Measurements from ENCODE around the gene GBX1.

GBX1 gene

DNA sequence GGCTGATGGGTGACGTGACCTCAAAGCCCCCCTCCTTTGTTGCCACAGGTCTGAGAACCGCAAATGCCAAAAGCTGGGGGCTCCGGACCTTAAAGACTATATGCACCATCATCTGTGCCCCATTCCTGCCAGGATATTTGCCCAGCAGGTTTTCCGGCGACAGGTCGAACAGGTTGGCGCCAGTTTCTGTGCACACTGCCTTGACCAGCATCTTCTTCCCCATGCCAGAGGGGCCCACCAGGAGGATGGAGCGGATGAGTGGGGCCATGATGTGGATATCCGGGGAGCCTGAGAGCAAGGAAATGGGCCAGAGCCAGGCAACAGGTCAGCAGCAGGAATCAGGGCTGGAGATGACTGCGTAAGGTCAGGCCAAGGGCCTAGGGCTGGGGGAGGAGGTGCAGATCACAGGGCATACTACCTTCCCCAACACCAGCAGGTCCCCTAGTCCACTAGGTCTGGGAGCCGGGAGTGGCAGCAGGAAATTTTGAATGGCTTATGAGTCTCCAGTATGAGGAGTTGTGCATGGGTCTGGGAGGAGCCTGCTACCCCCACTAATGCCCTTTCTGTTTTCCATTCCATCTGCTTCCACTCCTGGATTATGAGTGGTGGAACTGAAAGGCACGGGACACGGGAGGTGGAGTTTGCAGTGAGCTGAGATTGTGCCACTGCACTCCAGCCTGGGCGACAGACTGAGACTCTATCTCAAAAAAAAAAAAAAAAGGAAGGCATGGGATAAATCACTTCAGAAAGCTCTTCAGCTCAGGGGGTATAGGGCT lies 25.9 kb upstream of the GBX1 start:
- DNase-seq (ENCODE audit: low spot score): no peak

DNA sequence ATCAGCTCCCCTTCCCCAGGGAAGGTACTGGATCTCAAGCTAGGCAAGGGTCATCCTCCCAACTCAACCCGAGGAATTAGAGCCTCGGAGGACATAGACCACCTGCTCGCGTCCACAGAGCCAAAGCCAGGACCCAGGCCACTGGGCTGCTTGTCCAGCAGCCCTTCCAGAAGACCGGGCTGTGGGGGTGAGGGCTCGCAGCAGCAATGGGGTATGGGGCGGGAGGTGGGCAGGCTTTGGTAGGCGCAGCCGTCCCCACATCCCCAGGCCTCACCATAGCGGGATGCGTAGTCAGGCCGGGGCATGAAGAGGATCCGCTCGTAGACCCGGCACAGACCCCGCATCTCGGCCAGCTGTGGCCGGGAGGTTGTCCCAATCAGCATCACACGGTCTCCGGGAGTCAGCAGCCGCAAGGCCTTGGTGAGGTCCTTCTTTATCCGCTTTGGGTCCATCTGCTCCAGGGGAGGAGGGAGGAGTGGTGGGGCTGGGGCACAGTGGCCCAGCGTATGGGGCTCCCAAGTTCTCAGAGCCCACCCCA lies 24.6 kb upstream of the GBX1 start:
- DNase-seq (ENCODE audit: low spot score): no peak

DNA sequence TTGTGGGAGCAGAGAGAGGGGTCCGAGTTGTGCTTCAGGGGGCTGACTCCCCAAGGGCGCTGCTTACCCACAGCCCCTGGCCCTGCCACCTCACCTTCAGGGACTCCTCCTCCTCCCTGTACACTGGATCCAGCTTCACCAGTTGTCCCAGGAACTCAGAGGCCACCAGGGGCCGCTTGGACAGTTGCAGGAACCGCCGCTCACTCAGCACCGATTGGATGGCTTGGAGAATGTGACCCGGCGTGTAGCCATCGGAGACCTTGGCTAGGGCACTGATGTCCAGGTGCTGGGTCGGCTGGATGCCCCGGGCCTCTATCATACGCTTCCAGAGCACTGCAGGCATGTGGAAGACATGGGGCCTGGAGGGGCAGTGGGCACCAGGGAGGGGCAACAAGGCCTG lies 24.1 kb upstream of the GBX1 start:
- DNase-seq (ENCODE audit: low spot score): no peak

GRCh38 chr7:151189038-151189437 lies 21.5 kb upstream of the GBX1 start:
- DNase-seq (ENCODE audit: low spot score): no peak

DNA sequence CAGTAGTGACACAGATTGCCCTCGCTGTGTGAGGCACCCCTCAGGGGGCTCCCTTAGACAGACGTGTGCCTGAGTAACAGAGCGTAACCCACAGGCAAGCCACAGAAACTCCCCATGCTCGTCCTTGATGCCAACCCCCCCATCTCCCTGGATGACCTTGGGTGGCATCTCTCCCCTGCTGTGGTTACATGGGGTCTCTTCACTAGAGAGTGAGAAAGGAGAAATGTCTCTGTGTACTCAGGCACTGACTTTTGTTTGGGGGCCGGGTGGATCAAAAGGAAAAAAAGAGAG lies 20.7 kb upstream of the GBX1 start:
- no peak for DNase-seq (ENCODE audit: low spot score)

GRCh38 chr7:151187409-151188251 lies 20.1 kb upstream of the GBX1 start:
- DNase-seq (ENCODE audit: low spot score): no peak

- DNase-seq (ENCODE audit: low spot score): no peak
These were observed 19.3 kb upstream of the GBX1 start, which contains the start of gene ASB10 for GRCh38 chr7:151186640-151187408. Gene ASB10 (minus strand): TSS chr7:151187250. CDS start chr7:151187130, 120 bp downstream.

DNA sequence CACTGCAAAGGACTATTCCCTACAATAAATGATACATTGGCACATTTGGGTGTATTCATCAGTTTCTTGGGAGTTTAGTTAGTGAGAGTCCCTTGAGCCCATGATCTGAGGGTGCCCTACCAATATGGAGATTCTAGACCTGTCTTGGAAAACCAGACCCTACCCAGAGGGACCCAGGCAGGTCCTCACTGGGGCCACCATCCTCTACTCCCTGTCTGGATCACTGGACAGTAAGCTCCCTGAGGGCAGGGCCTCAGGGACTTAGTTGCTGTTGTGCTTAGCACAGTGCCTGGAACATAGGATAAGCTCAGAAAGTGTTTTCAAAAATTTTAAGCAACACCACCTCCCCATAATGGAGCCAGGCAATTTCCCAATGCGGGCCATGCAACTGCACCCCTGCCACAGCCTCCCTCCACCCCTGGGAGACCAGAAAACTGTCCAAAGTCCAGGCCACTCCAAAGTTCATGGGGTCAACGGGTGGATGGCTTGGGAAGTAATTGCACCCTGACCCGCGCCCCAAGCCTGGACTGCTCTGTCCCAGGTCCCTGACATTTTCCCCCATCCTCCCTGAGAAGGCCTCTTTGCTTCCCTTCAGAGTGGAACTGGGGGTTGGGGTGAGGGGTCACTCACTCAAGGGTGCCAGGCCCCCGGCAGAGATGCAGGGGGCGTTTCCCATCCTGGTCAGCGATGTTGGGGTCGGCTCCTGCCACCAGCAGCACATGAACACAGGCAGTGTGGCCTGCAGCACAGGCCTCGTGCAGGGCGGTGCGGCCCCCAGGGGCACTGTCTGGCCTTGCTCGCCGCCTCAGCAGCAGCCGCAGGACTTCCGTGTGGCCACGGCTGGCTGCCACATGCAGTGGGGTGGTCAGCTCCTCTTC lies 18.5 kb upstream of the GBX1 start:
- no peak for DNase-seq (ENCODE audit: low spot score)

GRCh38 chr7:151181011-151181431 lies 13.5 kb upstream of the GBX1 start:
- no peak for DNase-seq (ENCODE audit: low spot score)

GRCh38 chr7:151179946-151180345 lies 12.5 kb upstream of the GBX1 start:
- DNase-seq (ENCODE audit: low spot score): no peak

DNA sequence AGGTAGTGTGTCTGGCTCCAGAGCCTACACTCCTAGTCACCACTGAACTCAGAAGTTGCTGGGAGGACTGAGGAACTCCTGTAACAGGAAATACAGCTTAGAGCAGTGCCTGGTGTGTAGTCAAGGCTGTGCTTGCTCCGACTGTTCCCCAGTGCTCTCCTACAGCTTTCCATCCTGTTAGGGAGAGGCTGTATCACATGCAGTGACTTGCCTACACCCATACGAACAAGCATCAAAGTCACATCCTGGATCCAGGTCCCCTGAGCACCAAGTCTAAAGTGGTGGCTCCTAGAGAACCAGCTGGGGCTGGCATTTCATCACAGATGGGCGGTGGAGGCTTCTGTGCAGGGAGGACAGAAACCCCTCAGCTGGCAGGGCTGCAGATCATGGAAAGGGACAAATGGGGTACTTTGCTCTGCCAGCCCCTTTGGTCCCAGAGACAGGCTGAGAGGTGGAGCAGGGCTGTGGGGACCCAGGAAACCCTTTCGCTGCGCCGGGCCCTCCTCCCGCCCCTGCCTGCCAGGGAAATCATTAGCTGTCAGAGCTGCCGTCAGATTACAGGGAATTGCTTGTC lies 11.9 kb upstream of the GBX1 start:
- DNase-seq (ENCODE audit: low spot score): no peak

DNA sequence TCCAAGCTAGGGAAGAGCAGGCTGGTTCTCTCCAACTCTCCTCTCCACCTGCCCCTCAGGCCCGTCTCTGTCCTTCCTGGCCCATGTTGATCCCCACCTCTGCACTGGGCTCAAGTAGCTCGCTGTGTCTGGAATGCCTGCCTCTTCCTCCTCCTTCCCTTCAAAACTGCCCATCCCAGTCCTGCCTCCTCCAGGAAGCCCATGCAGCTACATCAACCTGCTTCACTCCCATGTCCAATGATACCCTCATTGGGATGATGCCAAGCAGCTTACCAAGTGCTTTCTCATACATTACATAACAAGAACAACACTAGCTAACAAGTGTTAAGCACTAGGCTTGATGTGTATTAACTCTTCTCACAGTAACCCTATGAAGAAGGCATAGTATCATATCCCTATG lies 11.3 kb upstream of the GBX1 start:
- no peak for DNase-seq (ENCODE audit: low spot score)

GRCh38 chr7:151178236-151178635 lies 10.7 kb upstream of the GBX1 start:
- DNase-seq (ENCODE audit: low spot score): no peak

GRCh38 chr7:151177310-151177709 lies 9.8 kb upstream of the GBX1 start:
- DNase-seq (ENCODE audit: low spot score): no peak

GRCh38 chr7:151176401-151176800 lies 8.9 kb upstream of the GBX1 start:
- no peak for DNase-seq (ENCODE audit: low spot score)

DNA sequence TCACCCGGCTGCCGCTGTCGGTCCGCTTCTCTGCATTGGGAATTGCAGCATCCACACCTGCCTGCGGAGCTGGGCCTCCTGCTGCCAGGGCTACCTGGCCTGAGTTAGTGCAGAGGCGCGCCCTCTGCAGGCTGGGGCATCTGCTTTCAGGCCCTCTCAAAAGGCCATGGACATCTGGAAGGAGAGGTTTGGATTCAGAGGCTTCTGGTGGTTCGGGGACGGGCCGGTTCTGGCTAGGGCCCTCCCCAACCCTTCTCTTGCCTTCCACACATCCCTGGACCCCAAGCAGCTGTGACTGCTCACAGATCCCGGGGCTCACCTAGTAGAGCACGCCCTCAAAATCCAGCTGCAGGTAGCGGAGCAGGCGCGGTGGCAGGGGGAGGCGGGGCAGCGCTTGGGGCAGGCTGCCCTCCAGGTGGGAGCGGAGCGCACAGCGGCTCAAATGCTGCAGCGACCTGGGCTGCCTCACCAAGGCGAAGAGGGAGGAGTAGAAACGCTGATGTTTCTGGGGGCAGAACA lies 8.4 kb upstream of the GBX1 start:
- no peak for DNase-seq (ENCODE audit: low spot score)

DNA sequence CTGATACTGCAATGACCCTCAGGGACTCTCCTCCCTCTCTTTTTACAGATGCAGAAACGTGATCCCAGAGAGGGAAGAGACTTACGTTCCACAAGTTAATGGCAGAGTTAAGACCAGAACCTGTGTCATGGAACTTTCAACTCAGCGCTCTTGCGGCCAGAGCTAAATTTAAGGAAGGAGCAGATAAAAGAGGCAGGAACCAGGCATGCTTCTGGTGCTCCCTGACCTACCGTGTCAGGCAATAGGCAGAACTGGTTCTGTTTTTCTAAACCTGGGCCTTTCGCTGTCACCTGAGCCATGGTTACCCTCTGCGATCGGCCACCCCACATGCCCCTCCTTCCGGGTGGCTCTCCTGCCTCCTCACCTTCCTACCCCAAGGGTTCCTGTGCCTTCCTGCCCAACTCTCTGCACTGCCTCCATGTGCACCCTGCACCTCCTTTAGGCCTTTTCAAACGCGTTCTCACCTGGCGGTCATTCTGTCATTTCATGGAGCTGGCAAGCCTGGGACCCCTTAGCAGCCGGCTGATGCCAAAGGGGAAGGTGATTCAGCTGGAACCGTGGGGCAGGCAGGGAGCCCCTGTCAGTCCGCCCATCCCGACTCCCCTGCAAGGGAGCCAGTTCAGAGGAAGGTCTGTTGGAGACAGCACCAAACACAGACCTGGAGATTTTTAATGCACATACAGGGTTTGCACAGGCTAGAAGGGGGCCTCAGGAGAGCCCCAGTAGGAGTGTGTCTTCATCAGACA lies 7.7 kb upstream of the GBX1 start:
- no peak for DNase-seq (ENCODE audit: low spot score)

- peak; percentile 11 for DNase-seq (ENCODE audit: low spot score)
These were observed 7.0 kb upstream of the GBX1 start for GRCh38 chr7:151174246-151175046.
